HG03378 (cell line): ENCODE data around the gene SRC.

ENCODE experiments used
- ATAC-seq: cut with Tn5 transposase; IDR thresholded peaks from one replicate; pipeline ENCODE4 v1.9.1; 2021; ENCODE audit warnings: mild to moderate bottlenecking, moderate library complexity; ENCODE audit not compliant: unreplicated experiment

SRC gene

GRCh38 chr20:37314617-37315016, 31.3 kb upstream of the SRC start:
- ATAC-seq: no peak

- ATAC-seq: no peak
Observed at GRCh38 chr20:37315021-37315451, 30.9 kb upstream of the SRC start.

GRCh38 chr20:37315452-37316110, 30.4 kb upstream of the SRC start:
- ATAC-seq: peak; percentile 55

- ATAC-seq: peak; percentile 73
Observed at GRCh38 chr20:37316116-37316774, 29.7 kb upstream of the SRC start.

GRCh38 chr20:37316775-37317170, 29.2 kb upstream of the SRC start:
- ATAC-seq: no peak

- no peak for ATAC-seq
Observed at GRCh38 chr20:37317316-37317715, 28.6 kb upstream of the SRC start.

GRCh38 chr20:37317994-37318640, 27.8 kb upstream of the SRC start:
- no peak for ATAC-seq

GRCh38 chr20:37319151-37319671, 26.7 kb upstream of the SRC start:
- no peak for ATAC-seq

GRCh38 chr20:37323985-37324384, 22.0 kb upstream of the SRC start:
- no peak for ATAC-seq

- no peak for ATAC-seq
Observed at GRCh38 chr20:37325206-37325605, 20.7 kb upstream of the SRC start.

GRCh38 chr20:37326666-37327065, 19.3 kb upstream of the SRC start:
- no peak for ATAC-seq

GRCh38 chr20:37327748-37328147, 18.2 kb upstream of the SRC start:
- ATAC-seq: no peak

- no peak for ATAC-seq
Observed at GRCh38 chr20:37328149-37328945, 17.6 kb upstream of the SRC start.

GRCh38 chr20:37329481-37330165, 16.3 kb upstream of the SRC start:
- ATAC-seq: no peak

GRCh38 chr20:37330316-37330715, 15.6 kb upstream of the SRC start:
- ATAC-seq: no peak

GRCh38 chr20:37331060-37331857, 14.7 kb upstream of the SRC start:
- ATAC-seq: no peak

GRCh38 chr20:37333130-37333847, 12.7 kb upstream of the SRC start:
- no peak for ATAC-seq

- no peak for ATAC-seq
Observed at GRCh38 chr20:37333848-37334318, 12.1 kb upstream of the SRC start.

- ATAC-seq: no peak
Observed at GRCh38 chr20:37334450-37334849, 11.5 kb upstream of the SRC start.
